Measurements from ENCODE around the gene TOGARAM2. TPM values are rescaled to one million over a fixed set of nuclear protein-coding genes. Genes with fewer than 3 reads are reported as not detected.
A peak's percentile ranks its signal among the peaks of the same experiment; 100 is the strongest.

The TOGARAM2 gene
- total RNA-seq, 1 experiment from 2014 or later: 0.76 TPM

DNA sequence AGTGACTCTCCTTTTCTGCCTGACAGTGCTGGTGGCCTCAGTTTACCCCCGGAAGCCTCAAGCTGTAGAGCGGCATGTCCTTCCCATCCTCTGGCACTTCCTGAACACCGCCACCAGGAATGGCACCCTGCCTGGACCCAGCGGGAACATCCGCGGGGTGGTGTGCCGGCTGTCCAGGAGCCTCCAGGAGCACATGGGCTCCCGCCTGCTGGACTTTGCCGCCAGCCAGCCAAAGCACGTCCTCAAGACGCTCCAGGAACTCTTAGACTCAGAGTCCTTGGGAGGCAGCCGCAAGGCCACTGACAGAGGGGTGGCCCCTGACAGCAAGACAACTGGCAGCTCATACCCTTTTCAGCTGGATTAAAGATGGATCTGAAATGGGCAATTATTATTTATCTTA is 70.6 kb downstream of the TOGARAM2 start (continued):
- TF ChIP-seq POLR2A (IDR thresholded peaks at IDR 0.05; ENCODE audit: borderline replicate concordance, extremely low read depth, insufficient read depth, insufficient read length): no peak
- TF ChIP-seq CEBPB (IDR thresholded peaks at IDR 0.05; ENCODE audit: low read depth): no peak
- TF ChIP-seq, protein P1, sequence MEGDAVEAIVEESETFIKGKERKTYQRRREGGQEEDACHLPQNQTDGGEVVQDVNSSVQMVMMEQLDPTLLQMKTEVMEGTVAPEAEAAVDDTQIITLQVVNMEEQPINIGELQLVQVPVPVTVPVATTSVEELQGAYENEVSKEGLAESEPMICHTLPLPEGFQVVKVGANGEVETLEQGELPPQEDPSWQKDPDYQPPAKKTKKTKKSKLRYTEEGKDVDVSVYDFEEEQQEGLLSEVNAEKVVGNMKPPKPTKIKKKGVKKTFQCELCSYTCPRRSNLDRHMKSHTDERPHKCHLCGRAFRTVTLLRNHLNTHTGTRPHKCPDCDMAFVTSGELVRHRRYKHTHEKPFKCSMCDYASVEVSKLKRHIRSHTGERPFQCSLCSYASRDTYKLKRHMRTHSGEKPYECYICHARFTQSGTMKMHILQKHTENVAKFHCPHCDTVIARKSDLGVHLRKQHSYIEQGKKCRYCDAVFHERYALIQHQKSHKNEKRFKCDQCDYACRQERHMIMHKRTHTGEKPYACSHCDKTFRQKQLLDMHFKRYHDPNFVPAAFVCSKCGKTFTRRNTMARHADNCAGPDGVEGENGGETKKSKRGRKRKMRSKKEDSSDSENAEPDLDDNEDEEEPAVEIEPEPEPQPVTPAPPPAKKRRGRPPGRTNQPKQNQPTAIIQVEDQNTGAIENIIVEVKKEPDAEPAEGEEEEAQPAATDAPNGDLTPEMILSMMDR (IDR thresholded peaks at IDR 0.05 in 2 of 3, conservative IDR thresholded peaks at IDR 0.05 in 1 of 3; ENCODE audit: borderline replicate concordance in 1 of 3, insufficient read depth in 1 of 3, low read depth in 2 of 3, low read length in 2 of 3): no peak

DNA sequence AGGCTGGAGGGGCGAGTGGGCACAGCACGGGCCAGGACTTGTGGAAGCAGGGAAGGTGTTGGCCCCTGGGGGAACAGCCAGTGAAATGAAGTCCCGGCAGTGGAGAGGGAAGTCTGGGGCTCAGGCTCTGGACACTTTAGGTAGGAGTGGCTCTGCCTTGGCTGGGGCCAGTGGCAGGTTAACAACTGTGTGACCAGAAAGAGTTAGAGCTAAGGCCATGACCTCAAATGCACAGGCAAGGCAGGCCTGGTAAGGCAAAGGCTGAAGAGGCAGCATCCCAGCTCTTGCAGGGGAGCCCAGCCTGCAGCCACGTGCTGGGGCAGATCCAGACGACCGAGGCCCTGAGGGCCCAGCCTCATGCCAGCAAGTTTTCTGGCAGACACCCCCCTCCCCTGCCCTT is 71.7 kb downstream of the TOGARAM2 start:
- Histone ChIP-seq H2AFZ (ENCODE audit: low read depth, low read length, poor library complexity, severe bottlenecking) (no peak overlapping the region), H3K27ac (ENCODE audit: low read depth, low read length) (no peak overlapping the region), H3K27me3 (ENCODE audit: insufficient read depth, low read length) (no peaks in the 10 kb centered on the region), H3K4me1 (ENCODE audit: control insufficient read depth in 1 of 2, insufficient read depth in 2 of 2, low read length in 2 of 2) (peaks cover 5 to 11% of the 10 kb centered on the region in 2 experiments; a peak in 3 of 4 replicates), H3K9ac (ENCODE audit: low read length) (no peak overlapping the region), H3K4me2 (ENCODE audit: low read length) (peak overlapping the region; percentile 40; the same call in 1 of the 2 replicates), H3K9me2 (ENCODE audit: insufficient read depth) (no peaks in the 10 kb centered on the region), H3K9me3 (ENCODE audit: control insufficient read depth in 1 of 2, insufficient read depth in 1 of 2, low read depth in 1 of 2, low read length in 2 of 2) (no peaks in the 10 kb centered on the region), H3K79me2 (ENCODE audit: insufficient read depth, low read length) (no peaks in the 10 kb centered on the region), H4K20me1 (ENCODE audit: insufficient read depth) (no peaks in the 10 kb centered on the region), H3K36me3 (ENCODE audit: control insufficient read depth in 1 of 2, insufficient read depth in 2 of 2, low read length in 2 of 2) (no peaks in the 10 kb centered on the region), H3K4me3 (replicated peaks in 1 of 2; ENCODE audit: low read depth in 1 of 2, low read length in 2 of 2) (no peak overlapping the region)
- RAD21 ChIA-PET (ENCODE audit: low non-redundant PET in 1 of 2, low total read pairs in 2 of 2, uncharacterized antibody in 2 of 2, unreplicated experiment in 2 of 2): no interaction called here
- ATAC-seq: no peak
- CTCF ChIA-PET: no interaction called here
- BruUV-seq (replicated peaks): no TSS peak
- POLR2A ChIA-PET: no interaction called here
- intact Hi-C loops (cut with micrococcal nuclease): no loop called here
- TF ChIP-seq POLR2A (IDR thresholded peaks at IDR 0.05; ENCODE audit: borderline replicate concordance, extremely low read depth, insufficient read depth, insufficient read length) (no peak), POLR2AphosphoS5 (IDR thresholded peaks at IDR 0.05; ENCODE audit: low read depth, low read length) (no peak)
- no peak for DNase-seq (ENCODE audit: low read depth, low spot score)

DNA sequence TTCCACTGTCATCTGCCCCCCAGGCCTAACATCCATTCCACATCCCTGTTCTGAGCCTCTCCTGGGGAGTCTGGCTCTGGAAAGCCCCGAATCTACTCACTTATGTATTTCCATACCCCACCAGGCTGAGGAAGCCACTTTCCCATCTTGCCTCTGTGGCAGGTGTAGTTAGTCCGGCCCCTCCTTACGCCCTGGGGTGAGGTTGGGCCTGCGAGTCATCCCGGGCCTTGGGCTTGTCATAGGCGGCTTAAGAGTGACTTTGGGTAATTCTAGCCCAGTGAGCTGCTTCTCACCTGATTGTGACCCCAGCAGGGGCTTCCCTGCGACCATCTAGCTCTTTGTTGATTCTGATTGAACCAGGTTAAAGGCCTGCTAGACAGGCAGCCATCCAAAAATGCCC is 72.1 kb downstream of the TOGARAM2 start:
- ATAC-seq (peak; percentile 80), DNase-seq (ENCODE audit: low read depth, low spot score) (peak; percentile 6)
- intact Hi-C loops (cut with micrococcal nuclease): no loop called here
- Histone ChIP-seq H3K9ac (ENCODE audit: low read length) (0 out of 2 replicates have a peak overlapping the region, but pooled peaks have one; percentile 5), H3K4me2 (ENCODE audit: low read length) (peak overlapping the region; percentile 40), H3K27ac (ENCODE audit: low read depth, low read length) (no peak overlapping the region), H3K79me2 (ENCODE audit: insufficient read depth, low read length) (no peaks in the 10 kb centered on the region), H3K9me3 (ENCODE audit: control insufficient read depth in 1 of 2, insufficient read depth in 1 of 2, low read depth in 1 of 2, low read length in 2 of 2) (no peaks in the 10 kb centered on the region), H3K4me1 (ENCODE audit: control insufficient read depth in 1 of 2, insufficient read depth in 2 of 2, low read length in 2 of 2) (peaks cover 5 to 11% of the 10 kb centered on the region in 2 experiments; a peak in 3 of 4 replicates), H3K36me3 (ENCODE audit: control insufficient read depth in 1 of 2, insufficient read depth in 2 of 2, low read length in 2 of 2) (no peaks in the 10 kb centered on the region), H2AFZ (ENCODE audit: low read depth, low read length, poor library complexity, severe bottlenecking) (peak overlapping the region; percentile 90), H4K20me1 (ENCODE audit: insufficient read depth) (no peaks in the 10 kb centered on the region), H3K4me3 (replicated peaks in 1 of 2; ENCODE audit: low read depth in 1 of 2, low read length in 2 of 2) (no peak overlapping the region), H3K27me3 (ENCODE audit: insufficient read depth, low read length) (no peaks in the 10 kb centered on the region), H3K9me2 (ENCODE audit: insufficient read depth) (no peaks in the 10 kb centered on the region)
- no TSS peak for BruUV-seq (replicated peaks)
- ChIA-PET RAD21 (ENCODE audit: low non-redundant PET in 1 of 2, low total read pairs in 2 of 2, uncharacterized antibody in 2 of 2, unreplicated experiment in 2 of 2) (no interaction called here), POLR2A (no interaction called here), CTCF (no interaction called here)
- TF ChIP-seq RAD21 (IDR thresholded peaks at IDR 0.05; ENCODE audit: low read depth) (no peak), CBX3 (IDR thresholded peaks at IDR 0.05; ENCODE audit: low read depth) (no peak), FOSL1 (IDR thresholded peaks at IDR 0.05; ENCODE audit: low read depth) (no peak)
- TF ChIP-seq, protein P2, sequence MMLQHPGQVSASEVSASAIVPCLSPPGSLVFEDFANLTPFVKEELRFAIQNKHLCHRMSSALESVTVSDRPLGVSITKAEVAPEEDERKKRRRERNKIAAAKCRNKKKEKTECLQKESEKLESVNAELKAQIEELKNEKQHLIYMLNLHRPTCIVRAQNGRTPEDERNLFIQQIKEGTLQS (IDR thresholded peaks at IDR 0.05): no peak
